HepG2 (cell line): ENCODE data around the gene BARX2. TPM values are rescaled to one million over a fixed set of nuclear protein-coding genes. Genes with fewer than 3 reads are reported as not detected.

ENCODE experiments used
- ARID4A ChIP-seq: sonication (generic); formaldehyde crosslinking; IDR thresholded peaks from 2 replicates; pipeline ENCODE4 v1.5.0; 2020; ENCODE audit warnings: mild to moderate bottlenecking, missing genetic modification reagents, borderline replicate concordance
- FOSL2 ChIP-seq: sonication (generic); formaldehyde crosslinking; IDR thresholded peaks from 2 replicates; pipeline ENCODE4 v1.4.0; 2020; ENCODE audit warnings: missing genetic modification reagents
- HOXA3 ChIP-seq: sonication (generic); formaldehyde crosslinking; IDR thresholded peaks from 2 replicates; pipeline ENCODE4 v1.5.0; 2020; ENCODE audit warnings: missing genetic modification reagents
- NRL ChIP-seq: sonication (generic); formaldehyde crosslinking; IDR thresholded peaks from 2 replicates; pipeline ENCODE4 v1.5.0; 2020; ENCODE audit warnings: missing genetic modification reagents, mild to moderate bottlenecking, moderate library complexity, borderline replicate concordance
- SOX13 ChIP-seq, 3 experiments: fragments of 450-650 bp in 1 of 3; sonication (generic) in 1 of 3; formaldehyde crosslinking in 1 of 3; IDR thresholded peaks in 2 of 3; conservative IDR thresholded peaks in 1 of 3; 2 replicates each; pipeline versions ENCODE4 v1.5.0 to v1.6.1; 2016 to 2020; ENCODE audit warnings: antibody characterized with exemption in 1 of 3, mild to moderate bottlenecking in 1 of 3, missing compliant biosample characterization in 1 of 3, missing genetic modification reagents in 1 of 3, moderate library complexity in 1 of 3
- TBX2 ChIP-seq: sonication (generic); formaldehyde crosslinking; IDR thresholded peaks from 2 replicates; pipeline ENCODE4 v1.5.0; 2020; ENCODE audit warnings: missing genetic modification reagents, mild to moderate bottlenecking, borderline replicate concordance
- TEAD3 ChIP-seq: optimal IDR thresholded peaks from 2 replicates; pipeline ENCODE3; 2016; ENCODE audit warnings: borderline replicate concordance
- ZNF251 ChIP-seq: sonication (generic); formaldehyde crosslinking; IDR thresholded peaks from 2 replicates; pipeline ENCODE4 v1.9.0; 2021; ENCODE audit warnings: mild to moderate bottlenecking, missing genetic modification reagents
- ZNF274 ChIP-seq: sonication (generic); formaldehyde crosslinking; IDR thresholded peaks from 2 replicates; pipeline ENCODE4 v1.5.1; 2020; ENCODE audit warnings: mild to moderate bottlenecking, missing genetic modification reagents
- ZNF3 ChIP-seq: IDR thresholded peaks from 2 replicates; pipeline ENCODE4 v1.7.0; 2017; ENCODE audit warnings: inconsistent platforms
- ZNF343 ChIP-seq: sonication (generic); formaldehyde crosslinking; IDR thresholded peaks from 2 replicates; pipeline ENCODE4 v1.4.0; 2020; ENCODE audit warnings: mild to moderate bottlenecking, missing genetic modification reagents
- ZNF460 ChIP-seq: sonication (generic); formaldehyde crosslinking; IDR thresholded peaks from 2 replicates; pipeline ENCODE4 v1.5.1; 2020; ENCODE audit warnings: missing genetic modification reagents, mild to moderate bottlenecking, borderline replicate concordance
- ZNF674 ChIP-seq: sonication (generic); formaldehyde crosslinking; IDR thresholded peaks from 2 replicates; pipeline ENCODE4 v1.5.0; 2020; ENCODE audit warnings: low read depth, mild to moderate bottlenecking, missing genetic modification reagents
- ZSCAN21 ChIP-seq: sonication (generic); formaldehyde crosslinking; IDR thresholded peaks from 2 replicates; pipeline ENCODE4 v1.8.0; 2022; ENCODE audit warnings: mild to moderate bottlenecking, missing genetic modification reagents, moderate library complexity, borderline replicate concordance
- ZSCAN22 ChIP-seq: sonication (generic); formaldehyde crosslinking; IDR thresholded peaks from 2 replicates; pipeline ENCODE4 v1.4.0; 2020; ENCODE audit warnings: mild to moderate bottlenecking, missing genetic modification reagents
- polyA plus RNA-seq, 8 experiments: library from polyadenylated mRNA; depleted of rRNA in 3 of 8; stranded (reverse) in 7 of 8; unstranded in 1 of 8; fragments of >200 nt; fragmentation: Illumina TruSeq in 4 of 8; extraction: Trizol in 4 of 8; gene quantifications; 2 replicates each; pipeline versions ENCODE4 v1.2.1 to v1.2.3, GENCODE V29; 2011 to 2016; ENCODE audit warnings: low read depth in 4 of 8, missing spikeins in 1 of 8, mixed read lengths in 1 of 8; ENCODE audit not compliant: insufficient read depth in 1 of 8
- total RNA-seq, 5 experiments: library from RNA; depleted of rRNA; stranded (reverse); fragments of >200 nt; fragmentation: Illumina TruSeq; extraction: Trizol; gene quantifications; 2 replicates each; pipeline ENCODE4 v1.2.3, GENCODE V29; 2016; ENCODE audit warnings: low read depth in 1 of 5
- TF ChIP-seq, protein P1 (sequence below): sonication (generic); formaldehyde crosslinking; IDR thresholded peaks from 2 replicates; pipeline ENCODE4 v1.5.0; 2020; ENCODE audit warnings: mild to moderate bottlenecking, missing genetic modification reagents
- TF ChIP-seq, protein P2 (sequence below): sonication (generic); formaldehyde crosslinking; IDR thresholded peaks from 2 replicates; pipeline ENCODE4 v1.4.0; 2020; ENCODE audit warnings: missing genetic modification reagents
- TF ChIP-seq, protein P3 (sequence below), 2 experiments: IDR thresholded peaks; 2 replicates each; pipeline ENCODE4 v1.6.1; 2011 to 2012; ENCODE audit warnings: low read length in 2 of 2, borderline replicate concordance in 1 of 2, low read depth in 1 of 2, mild to moderate bottlenecking in 1 of 2, moderate library complexity in 1 of 2

BARX2 gene
- total and polyA plus RNA-seq, 2 of the 13 experiments (the other 11 are each of a cell fraction or from before 2014, with no cell fraction given): not detected

DNA sequence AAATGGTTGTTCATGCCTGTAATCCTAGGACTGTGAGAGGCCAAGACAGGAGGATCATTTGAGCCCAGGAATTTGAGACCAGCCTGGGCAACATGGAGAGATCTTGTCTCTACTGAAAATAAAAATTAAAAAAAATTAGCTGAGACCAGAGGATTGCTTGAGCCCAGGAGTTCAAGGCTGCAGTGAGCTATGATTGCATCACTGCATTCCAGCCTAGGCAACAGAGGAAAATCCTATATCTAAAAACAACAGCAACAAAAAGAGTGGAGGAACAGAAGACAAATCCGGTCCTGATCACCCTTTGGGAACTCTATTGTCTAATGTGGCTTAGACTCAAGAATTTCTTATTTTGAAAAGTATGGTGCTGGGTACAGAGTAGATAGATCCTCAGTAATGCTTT, 17.3 kb downstream of the BARX2 start (continued):
- TF ChIP-seq, protein P1, sequence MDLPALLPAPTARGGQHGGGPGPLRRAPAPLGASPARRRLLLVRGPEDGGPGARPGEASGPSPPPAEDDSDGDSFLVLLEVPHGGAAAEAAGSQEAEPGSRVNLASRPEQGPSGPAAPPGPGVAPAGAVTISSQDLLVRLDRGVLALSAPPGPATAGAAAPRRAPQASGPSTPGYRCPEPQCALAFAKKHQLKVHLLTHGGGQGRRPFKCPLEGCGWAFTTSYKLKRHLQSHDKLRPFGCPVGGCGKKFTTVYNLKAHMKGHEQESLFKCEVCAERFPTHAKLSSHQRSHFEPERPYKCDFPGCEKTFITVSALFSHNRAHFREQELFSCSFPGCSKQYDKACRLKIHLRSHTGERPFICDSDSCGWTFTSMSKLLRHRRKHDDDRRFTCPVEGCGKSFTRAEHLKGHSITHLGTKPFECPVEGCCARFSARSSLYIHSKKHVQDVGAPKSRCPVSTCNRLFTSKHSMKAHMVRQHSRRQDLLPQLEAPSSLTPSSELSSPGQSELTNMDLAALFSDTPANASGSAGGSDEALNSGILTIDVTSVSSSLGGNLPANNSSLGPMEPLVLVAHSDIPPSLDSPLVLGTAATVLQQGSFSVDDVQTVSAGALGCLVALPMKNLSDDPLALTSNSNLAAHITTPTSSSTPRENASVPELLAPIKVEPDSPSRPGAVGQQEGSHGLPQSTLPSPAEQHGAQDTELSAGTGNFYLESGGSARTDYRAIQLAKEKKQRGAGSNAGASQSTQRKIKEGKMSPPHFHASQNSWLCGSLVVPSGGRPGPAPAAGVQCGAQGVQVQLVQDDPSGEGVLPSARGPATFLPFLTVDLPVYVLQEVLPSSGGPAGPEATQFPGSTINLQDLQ (CRISPR knock-in tag): no peak
- no peak for TF ChIP-seq HOXA3 (CRISPR knock-in tag)
- TF ChIP-seq, protein P2, sequence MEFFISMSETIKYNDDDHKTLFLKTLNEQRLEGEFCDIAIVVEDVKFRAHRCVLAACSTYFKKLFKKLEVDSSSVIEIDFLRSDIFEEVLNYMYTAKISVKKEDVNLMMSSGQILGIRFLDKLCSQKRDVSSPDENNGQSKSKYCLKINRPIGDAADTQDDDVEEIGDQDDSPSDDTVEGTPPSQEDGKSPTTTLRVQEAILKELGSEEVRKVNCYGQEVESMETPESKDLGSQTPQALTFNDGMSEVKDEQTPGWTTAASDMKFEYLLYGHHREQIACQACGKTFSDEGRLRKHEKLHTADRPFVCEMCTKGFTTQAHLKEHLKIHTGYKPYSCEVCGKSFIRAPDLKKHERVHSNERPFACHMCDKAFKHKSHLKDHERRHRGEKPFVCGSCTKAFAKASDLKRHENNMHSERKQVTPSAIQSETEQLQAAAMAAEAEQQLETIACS (CRISPR knock-in tag): no peak
- TF ChIP-seq ZNF274 (CRISPR knock-in tag): no peak
- TF ChIP-seq ZSCAN22 (CRISPR knock-in tag): no peak
- TF ChIP-seq TEAD3 (CRISPR knock-in tag): peak; percentile 95
- no peak for TF ChIP-seq ZNF343 (CRISPR knock-in tag)
- TF ChIP-seq ZNF460 (CRISPR knock-in tag): no peak
- no peak for TF ChIP-seq ARID4A (CRISPR knock-in tag)
- TF ChIP-seq, protein P3, sequence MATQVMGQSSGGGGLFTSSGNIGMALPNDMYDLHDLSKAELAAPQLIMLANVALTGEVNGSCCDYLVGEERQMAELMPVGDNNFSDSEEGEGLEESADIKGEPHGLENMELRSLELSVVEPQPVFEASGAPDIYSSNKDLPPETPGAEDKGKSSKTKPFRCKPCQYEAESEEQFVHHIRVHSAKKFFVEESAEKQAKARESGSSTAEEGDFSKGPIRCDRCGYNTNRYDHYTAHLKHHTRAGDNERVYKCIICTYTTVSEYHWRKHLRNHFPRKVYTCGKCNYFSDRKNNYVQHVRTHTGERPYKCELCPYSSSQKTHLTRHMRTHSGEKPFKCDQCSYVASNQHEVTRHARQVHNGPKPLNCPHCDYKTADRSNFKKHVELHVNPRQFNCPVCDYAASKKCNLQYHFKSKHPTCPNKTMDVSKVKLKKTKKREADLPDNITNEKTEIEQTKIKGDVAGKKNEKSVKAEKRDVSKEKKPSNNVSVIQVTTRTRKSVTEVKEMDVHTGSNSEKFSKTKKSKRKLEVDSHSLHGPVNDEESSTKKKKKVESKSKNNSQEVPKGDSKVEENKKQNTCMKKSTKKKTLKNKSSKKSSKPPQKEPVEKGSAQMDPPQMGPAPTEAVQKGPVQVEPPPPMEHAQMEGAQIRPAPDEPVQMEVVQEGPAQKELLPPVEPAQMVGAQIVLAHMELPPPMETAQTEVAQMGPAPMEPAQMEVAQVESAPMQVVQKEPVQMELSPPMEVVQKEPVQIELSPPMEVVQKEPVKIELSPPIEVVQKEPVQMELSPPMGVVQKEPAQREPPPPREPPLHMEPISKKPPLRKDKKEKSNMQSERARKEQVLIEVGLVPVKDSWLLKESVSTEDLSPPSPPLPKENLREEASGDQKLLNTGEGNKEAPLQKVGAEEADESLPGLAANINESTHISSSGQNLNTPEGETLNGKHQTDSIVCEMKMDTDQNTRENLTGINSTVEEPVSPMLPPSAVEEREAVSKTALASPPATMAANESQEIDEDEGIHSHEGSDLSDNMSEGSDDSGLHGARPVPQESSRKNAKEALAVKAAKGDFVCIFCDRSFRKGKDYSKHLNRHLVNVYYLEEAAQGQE (IDR thresholded peaks at IDR 0.05; ENCODE audit: borderline replicate concordance in 1 of 2, low read depth in 1 of 2, low read length in 2 of 2): no peak
- 0 out of 2 replicates have a peak, but pooled peaks have one; percentile 6 for TF ChIP-seq FOSL2
- no peak for TF ChIP-seq NRL (CRISPR knock-in tag)
- no peak for TF ChIP-seq ZSCAN21 (CRISPR knock-in tag)
- TF ChIP-seq ZNF3: no peak
- no peak for TF ChIP-seq ZNF674 (CRISPR knock-in tag)
- TF ChIP-seq ZNF251: no peak
- 0 out of 2 replicates have a peak, but pooled peaks have one; percentile 31 for TF ChIP-seq SOX13 (IDR thresholded peaks at IDR 0.05)
- peak in 1 of 2 experiments; percentile 56; a peak in 1 of 4 replicates for TF ChIP-seq SOX13 (CRISPR knock-in tag; conservative IDR thresholded peaks at IDR 0.05 in 1 of 2, IDR thresholded peaks at IDR 0.05 in 1 of 2)
- no peak for TF ChIP-seq TBX2 (CRISPR knock-in tag)
